H1 (cell line): ENCODE measurements around the gene CALM3.

Source experiments
- BRCA1 ChIP-seq: IDR thresholded peaks from 2 replicates; pipeline ENCODE4 v1.6.1; 2012; ENCODE audit warnings: low read depth, low read length, improper control_type of control experiment
- CHD1 ChIP-seq: IDR thresholded peaks from 2 replicates; pipeline ENCODE4 v1.6.1; 2012; ENCODE audit warnings: low read depth, low read length, improper control_type of control experiment
- EZH2 ChIP-seq: fragments of 200-600 bp; sonication (generic); IDR thresholded peaks from 2 replicates; pipeline ENCODE4 v1.7.1; 2012; ENCODE audit warnings: low read depth, mild to moderate bottlenecking, moderate library complexity, low read length, inconsistent platforms; ENCODE audit not compliant: severe bottlenecking
- GABPA ChIP-seq: IDR thresholded peaks from 2 replicates; pipeline ENCODE4 v1.6.1; 2011; ENCODE audit warnings: mild to moderate bottlenecking, low read length, moderate library complexity, borderline replicate concordance; ENCODE audit not compliant: insufficient read depth
- GTF2F1 ChIP-seq: IDR thresholded peaks from 2 replicates; pipeline ENCODE4 v1.6.1; 2012; ENCODE audit warnings: low read depth, low read length, improper control_type of control experiment, borderline replicate concordance
- HDAC6 ChIP-seq: IDR thresholded peaks from one replicate; pipeline ENCODE4 v1.7.1; 2012; ENCODE audit warnings: low read depth, mild to moderate bottlenecking, inconsistent platforms, low read length, moderate library complexity
- MAX ChIP-seq: IDR thresholded peaks from 2 replicates; pipeline ENCODE4 v1.6.1; 2012; ENCODE audit warnings: inconsistent platforms
- POLR2A ChIP-seq, 2 experiments: IDR thresholded peaks; 1 replicate in 1 of 2; 2 replicates in 1 of 2; pipeline ENCODE4 v1.6.1; 2011; ENCODE audit warnings: low read depth in 2 of 2, low read length in 2 of 2, mild to moderate bottlenecking in 2 of 2; ENCODE audit errors: control extremely low read depth in 1 of 2
- POLR2AphosphoS5 ChIP-seq: IDR thresholded peaks from 2 replicates; pipeline ENCODE4 v1.6.1; 2011; ENCODE audit warnings: low read depth, low read length
- SIRT6 ChIP-seq: IDR thresholded peaks from one replicate; pipeline ENCODE4 v1.7.1; 2012; ENCODE audit warnings: low read length, inconsistent platforms
- TEAD4 ChIP-seq: IDR thresholded peaks from 2 replicates; pipeline ENCODE4 v1.6.1; 2012; ENCODE audit warnings: low read depth, low read length, inconsistent platforms, mixed read lengths

GRCh38 chr19:46578450-46578849 lies 22.7 kb upstream of the CALM3 start:
- no peak for TF ChIP-seq EZH2
- no peak for TF ChIP-seq HDAC6
- TF ChIP-seq BRCA1: no peak
- TF ChIP-seq GABPA: no peak
- no peak for TF ChIP-seq MAX
- TF ChIP-seq POLR2AphosphoS5: no peak
- TF ChIP-seq GTF2F1: no peak
- TF ChIP-seq TEAD4: no peak
- no peak for TF ChIP-seq CHD1
- no peak for TF ChIP-seq POLR2A (IDR thresholded peaks at IDR 0.05; ENCODE audit: control extremely low read depth in 1 of 2, low read depth in 2 of 2, low read length in 2 of 2)
- no peak for TF ChIP-seq SIRT6
